Panc1 (cell line): ENCODE results near the gene FBXO42.

Source experiments
- CTCF ChIP-seq: fragments of 450-650 bp; IDR thresholded peaks from 2 replicates; pipeline ENCODE4 v1.5.1; 2017; ENCODE audit warnings: mild to moderate bottlenecking
- POLR2AphosphoS5 ChIP-seq: IDR thresholded peaks from 2 replicates; pipeline ENCODE4 v1.6.1; 2012; ENCODE audit warnings: mild to moderate bottlenecking, low read depth, low read length, moderate library complexity
- SIN3A ChIP-seq: IDR thresholded peaks from 2 replicates; pipeline ENCODE4 v1.6.1; 2012; ENCODE audit warnings: low read depth, mild to moderate bottlenecking, low read length, moderate library complexity, borderline replicate concordance; ENCODE audit not compliant: insufficient read depth
- TCF7L2 ChIP-seq: IDR thresholded peaks from 2 replicates; pipeline ENCODE4 v1.6.1; 2011; ENCODE audit warnings: mild to moderate bottlenecking, low read depth, low read length, inconsistent platforms

DNA sequence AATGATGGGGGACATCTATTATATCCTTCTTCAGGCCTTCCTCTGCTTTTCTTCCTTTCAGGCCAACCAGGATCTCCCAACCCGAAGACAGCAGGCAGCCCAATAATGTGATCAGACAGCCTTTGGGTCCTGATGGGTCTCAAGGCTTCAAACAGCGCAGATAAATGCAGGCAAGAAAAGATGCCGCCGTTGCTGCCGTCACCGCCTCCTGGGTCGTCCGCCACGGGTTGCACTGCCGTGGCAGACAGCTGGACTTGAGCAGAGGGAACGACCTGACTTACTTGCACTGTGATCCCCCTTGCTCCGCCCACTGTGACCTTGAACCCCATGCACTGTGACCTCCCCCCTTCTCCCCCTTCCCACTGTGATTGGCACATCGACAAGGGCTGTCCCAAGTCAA is 42.7 kb upstream of the FBXO42 start:
- no peak for TF ChIP-seq CTCF
- no peak for TF ChIP-seq SIN3A
- TF ChIP-seq POLR2AphosphoS5: no peak
- TF ChIP-seq TCF7L2: no peak
